LNCaP clone FGC (cell line): ENCODE results near the gene MCF2L2.

Experiments
- DNase-seq: peaks from one replicate; pipeline ENCODE4 v3.0.0-alpha.2; 2011; ENCODE audit warnings: low read depth
- H3K4me3 ChIP-seq: 2 replicates; pipeline ENCODE4 v1.5.1; 2011; ENCODE audit warnings: mild to moderate bottlenecking, low read depth, low read length, control low read depth
- TF ChIP-seq, protein P1 (sequence below): IDR thresholded peaks from 2 replicates; pipeline ENCODE4 v1.5.1; 2012; ENCODE audit warnings: mild to moderate bottlenecking; ENCODE audit not compliant: control insufficient read depth, insufficient read depth; ENCODE audit errors: extremely low read depth

Gene MCF2L2

GRCh38 chr3:183369117-183369516 is 59.3 kb downstream of the MCF2L2 start:
- no peak overlapping the region for H3K4me3 ChIP-seq
- TF ChIP-seq, protein P1, sequence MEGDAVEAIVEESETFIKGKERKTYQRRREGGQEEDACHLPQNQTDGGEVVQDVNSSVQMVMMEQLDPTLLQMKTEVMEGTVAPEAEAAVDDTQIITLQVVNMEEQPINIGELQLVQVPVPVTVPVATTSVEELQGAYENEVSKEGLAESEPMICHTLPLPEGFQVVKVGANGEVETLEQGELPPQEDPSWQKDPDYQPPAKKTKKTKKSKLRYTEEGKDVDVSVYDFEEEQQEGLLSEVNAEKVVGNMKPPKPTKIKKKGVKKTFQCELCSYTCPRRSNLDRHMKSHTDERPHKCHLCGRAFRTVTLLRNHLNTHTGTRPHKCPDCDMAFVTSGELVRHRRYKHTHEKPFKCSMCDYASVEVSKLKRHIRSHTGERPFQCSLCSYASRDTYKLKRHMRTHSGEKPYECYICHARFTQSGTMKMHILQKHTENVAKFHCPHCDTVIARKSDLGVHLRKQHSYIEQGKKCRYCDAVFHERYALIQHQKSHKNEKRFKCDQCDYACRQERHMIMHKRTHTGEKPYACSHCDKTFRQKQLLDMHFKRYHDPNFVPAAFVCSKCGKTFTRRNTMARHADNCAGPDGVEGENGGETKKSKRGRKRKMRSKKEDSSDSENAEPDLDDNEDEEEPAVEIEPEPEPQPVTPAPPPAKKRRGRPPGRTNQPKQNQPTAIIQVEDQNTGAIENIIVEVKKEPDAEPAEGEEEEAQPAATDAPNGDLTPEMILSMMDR = no peak
- DNase-seq = no peak

DNA sequence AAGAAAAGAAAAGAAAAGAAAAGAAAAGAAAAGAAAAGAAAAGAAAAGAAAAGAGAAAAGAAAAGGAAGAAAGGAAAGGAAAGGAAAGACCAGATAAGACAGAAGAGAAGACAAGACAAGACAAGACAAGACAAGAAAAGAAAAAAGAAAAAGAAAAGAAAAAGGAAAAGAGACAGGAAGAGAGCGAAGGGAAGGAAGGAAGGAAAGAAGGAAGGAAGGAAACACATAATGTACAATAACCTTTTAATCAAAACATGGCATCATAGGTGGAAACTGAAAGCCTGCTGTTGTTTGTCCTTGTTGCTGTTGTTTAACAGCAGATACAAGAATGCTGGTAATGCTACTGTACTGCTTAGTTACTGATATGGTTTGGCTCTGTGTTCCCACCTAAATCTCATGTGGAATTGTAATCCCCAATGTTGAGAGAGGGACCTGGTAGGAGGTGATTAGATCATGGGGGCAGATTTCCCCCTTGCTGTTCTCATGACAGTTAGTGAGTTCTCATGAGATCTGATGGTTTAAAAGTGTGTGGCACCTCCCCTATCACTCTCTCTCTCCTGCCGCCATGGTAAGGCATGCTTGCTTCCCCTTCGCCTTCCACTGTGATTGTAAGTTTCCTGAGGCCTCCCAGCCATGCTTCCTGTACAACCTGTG is 67.3 kb downstream of the MCF2L2 start:
- no peak overlapping the region for H3K4me3 ChIP-seq
- TF ChIP-seq, protein P1 = no peak
- no peak for DNase-seq

DNA sequence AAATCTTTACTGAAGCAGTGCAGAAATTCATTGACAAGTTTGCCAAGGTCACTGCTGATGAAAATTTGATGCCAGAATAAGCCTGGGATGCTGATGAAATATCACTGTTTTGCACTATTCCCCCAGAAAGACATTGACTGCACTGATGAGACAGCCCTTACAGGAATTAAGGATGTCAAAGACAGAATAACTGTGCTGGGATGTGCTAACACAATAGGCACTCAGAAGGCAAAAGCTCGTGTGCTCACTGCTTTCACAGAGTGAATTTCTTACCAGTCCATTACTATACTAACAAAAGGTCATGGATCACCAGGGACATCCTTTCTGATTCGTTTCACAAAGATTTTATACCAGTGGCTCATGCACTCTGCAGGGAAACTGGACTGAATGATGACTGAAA is 69.4 kb downstream of the MCF2L2 start:
- no peak overlapping the region for H3K4me3 ChIP-seq
- no peak for DNase-seq
- TF ChIP-seq, protein P1 = no peak

- DNase-seq = no peak
- H3K4me3 ChIP-seq = no peak overlapping the region
Observed at GRCh38 chr3:183357564-183358079, 70.8 kb downstream of the MCF2L2 start.

GRCh38 chr3:183356920-183357319 is 71.5 kb downstream of the MCF2L2 start:
- DNase-seq = no peak
- H3K4me3 ChIP-seq = no peak overlapping the region
- TF ChIP-seq, protein P1 = no peak

More at GRCh38 chr3:183357564-183358079, 70.8 kb downstream of the MCF2L2 start:
- TF ChIP-seq, protein P1 = no peak

- DNase-seq = no peak
- TF ChIP-seq, protein P1 = no peak
- H3K4me3 ChIP-seq = no peak overlapping the region
Observed at GRCh38 chr3:183354874-183355273, 73.5 kb downstream of the MCF2L2 start.
